NCI-H2196 treated with DMSO at 0.1 percent for 48 hours (cell line): ENCODE results near the gene OR51E2.
A peak's percentile ranks its signal among the peaks of the same experiment; 100 is the strongest.

ENCODE experiments used
- DNase-seq: peaks from one replicate; lab custom pipeline; 2025; ENCODE audit not compliant: unreplicated experiment; lab: John Stamatoyannopoulos, UW

Gene OR51E2

DNA sequence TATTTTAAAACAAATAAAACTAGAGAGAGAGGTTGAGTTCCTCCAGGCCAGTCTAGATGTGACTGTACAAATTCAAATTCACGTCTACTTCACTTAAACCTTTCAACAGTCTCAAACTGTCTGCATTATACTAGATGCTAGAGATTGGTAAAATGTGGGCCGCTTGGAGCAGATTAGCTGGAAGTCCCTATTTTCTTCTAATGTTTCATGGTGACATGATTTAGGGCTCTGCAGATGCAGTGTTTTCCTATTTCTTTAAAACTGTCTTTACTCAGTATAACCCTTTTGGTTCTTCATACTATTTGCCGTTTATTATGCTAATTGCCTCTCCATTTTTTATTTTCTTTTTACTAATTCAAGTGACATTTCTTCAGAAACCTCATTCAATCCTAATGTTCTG is 33.5 kb downstream of the OR51E2 start:
- DNase-seq = no peak

DNA sequence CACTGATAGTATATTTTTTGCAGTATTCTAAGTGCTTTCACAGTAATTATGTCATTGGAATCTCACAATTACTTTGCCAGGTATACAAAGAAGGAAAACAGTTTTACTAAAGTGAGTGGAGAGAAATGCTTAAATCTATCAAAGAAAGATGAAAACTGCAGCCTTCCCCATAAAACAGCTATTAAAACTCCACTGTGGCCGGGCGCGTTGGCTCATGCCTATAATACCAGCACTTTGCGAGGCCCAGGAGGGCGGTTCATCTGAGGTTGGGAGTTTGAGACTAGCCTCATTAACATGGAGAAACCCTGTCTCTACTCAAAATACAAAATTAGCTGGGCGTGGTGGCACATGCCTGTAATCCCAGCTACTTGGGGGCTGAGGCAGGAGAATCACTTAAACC is 34.8 kb downstream of the OR51E2 start:
- no peak for DNase-seq

DNA sequence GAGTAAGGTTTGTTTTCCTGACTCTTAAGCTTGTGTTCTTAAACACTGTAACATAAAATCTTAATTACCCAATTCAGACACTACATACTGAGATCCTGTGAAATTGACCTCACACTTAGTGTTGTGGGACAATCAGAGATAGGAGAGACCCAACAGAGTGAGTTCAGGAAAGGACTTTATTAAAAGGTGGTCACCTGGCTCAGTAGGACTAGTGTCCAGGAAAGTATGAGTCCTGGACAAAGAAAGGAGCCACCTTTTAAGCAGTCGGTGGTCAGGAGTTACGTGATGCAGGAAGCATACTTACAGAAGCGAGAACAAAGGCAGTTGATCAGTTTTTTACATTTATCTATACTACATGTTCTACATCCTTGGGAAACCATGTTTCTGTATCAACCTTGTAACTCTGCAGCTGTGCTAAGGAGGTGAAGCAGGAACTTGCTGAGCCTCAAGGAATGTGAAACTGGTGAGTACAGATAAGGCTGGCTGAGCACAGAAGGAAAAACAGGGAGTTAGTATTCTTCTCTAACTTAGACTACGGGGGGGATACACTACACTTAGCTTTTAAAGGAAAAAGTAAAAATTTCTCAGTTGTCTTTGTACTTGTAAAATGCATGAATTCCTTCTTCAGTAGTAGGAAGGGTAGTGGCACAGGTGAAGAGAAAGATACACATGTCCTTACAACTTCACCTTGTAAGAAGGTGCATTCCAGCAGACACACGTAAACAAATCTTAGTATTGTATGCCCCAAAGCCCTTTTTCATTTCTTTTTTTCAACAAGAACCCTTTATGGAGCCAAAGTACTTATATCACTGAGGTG is 38.8 kb downstream of the OR51E2 start:
- no peak for DNase-seq

DNA sequence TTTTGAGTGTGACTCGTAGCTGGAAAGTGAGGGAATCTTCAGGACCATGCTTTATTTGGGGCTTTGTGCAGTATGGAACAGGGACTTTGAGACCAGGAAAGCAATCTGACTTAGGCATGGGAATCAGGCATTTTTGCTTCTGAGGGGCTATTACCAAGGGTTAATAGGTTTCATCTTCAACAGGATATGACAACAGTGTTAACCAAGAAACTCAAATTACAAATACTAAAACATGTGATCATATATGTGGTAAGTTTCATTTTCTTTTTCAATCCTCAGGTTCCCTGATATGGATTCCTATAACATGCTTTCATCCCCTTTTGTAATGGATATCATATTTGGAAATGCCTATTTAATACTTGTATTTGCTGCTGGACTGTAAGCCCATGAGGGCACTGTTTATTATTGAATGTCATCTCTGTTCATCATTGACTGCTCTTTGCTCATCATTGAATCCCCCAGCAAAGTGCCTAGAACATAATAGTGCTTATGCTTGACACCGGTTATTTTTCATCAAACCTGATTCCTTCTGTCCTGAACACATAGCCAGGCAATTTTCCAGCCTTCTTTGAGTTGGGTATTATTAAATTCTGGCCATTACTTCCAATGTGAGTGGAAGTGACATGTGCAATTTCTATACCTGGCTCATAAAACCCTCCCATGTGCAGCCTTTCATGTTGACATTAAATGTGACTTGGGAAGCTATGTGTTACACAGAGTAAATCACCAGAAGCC is 42.9 kb downstream of the OR51E2 start:
- no peak for DNase-seq

DNA sequence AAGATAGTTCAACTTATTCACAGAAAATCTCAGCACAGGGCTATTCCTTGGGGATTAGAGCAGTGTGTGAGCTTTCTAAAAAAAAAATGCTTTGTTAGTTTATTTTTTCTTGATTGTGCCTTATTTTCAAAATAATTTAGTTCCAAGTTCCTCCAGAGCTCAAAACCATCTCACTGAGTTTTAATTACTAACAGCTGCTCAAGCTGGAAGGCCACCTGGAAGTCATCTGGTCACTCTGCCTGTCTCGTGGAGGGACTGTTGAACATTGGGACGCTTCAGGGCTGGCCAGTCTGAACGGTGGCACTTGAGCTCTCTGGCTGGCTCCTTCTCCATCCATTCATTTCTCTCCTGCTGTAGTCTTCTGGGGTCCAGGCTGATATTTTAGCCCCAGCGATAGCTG is 49.9 kb downstream of the OR51E2 start:
- DNase-seq = no peak

DNA sequence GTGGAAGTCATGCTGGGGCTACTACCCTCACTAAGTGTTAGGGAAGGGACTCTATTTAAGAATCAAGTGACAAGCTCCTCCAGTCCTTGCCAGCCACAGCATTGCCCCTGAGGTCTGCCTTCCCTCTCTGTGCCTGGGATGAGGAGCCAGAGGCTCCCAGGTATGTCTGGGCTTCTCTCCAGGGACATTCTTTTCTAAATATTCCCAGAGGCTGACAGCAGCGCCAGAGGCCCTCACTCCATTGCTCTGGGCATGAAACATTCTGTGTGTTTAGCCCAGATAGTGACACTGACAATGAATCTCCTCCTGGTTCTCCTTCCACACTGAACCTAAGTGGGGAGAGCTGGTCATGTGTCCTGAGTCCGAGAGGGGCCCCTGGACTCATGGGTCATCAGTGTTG is 51.7 kb downstream of the OR51E2 start:
- DNase-seq = no peak

DNA sequence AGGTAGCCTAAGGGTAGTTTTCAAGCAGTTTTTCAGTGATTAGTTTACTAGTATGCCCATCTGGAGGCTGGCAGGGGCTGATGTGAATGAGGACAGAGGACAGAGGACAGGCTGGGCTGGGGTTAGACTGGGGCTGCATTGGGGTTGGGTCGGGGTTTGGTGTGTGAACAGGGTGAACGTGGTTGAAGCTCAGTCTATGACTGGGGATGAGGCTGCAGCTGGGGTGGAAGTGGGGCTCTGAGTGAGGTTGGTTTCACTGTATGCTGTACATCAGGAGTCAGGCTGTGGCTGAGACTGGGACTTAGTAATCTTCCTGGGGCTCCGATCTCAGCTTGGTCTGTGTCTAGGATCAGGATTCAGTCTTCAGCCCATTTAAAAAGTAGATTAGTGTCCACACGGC is 53.4 kb downstream of the OR51E2 start:
- DNase-seq = no peak

DNA sequence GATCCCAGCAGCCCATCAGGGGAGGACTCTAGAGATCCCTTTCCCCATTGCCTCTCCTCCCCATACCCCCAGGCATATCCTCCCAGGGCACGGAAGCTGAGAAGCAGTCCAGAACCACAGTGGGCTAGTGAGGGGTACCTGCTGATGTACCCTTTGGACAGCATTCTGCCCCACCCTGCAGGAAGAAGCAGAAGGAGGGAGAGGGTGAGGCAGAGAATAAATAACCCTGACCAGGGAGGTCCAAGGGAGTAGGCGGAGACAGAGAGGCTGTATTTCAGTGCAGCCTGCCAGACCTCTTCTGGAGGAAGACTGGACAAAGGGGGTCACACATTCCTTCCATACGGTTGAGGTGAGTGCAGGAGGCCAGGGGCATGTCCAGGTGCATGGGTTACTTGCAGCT is 54.0 kb downstream of the OR51E2 start, which contains the start of gene OR51E1:
TSS of gene OR51E1 (plus strand) at position 301 of the 400 bp plus-strand sequence. CDS start 8,545 bp downstream, outside the sequence.
- DNase-seq = no peak

DNA sequence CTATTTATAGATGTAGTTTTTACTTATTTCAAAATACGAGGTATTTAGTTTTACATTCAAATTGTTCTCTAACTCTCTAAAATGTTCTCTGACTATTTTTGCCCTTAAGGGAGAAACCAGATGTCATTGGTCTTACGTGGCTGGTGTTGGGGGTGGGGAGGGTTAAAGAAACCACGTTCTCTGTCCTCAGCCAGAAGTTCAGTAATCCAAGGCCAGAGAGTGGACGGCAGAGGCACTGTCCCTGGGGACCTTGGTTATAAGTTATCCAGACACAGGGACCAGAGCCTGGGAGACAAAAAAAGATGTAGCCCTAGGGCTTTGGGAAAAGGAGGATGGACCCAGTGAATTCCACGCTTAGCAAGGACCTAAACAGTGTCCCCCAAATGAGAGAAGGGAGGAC is 54.6 kb downstream of the OR51E2 start:
- DNase-seq = no peak

DNA sequence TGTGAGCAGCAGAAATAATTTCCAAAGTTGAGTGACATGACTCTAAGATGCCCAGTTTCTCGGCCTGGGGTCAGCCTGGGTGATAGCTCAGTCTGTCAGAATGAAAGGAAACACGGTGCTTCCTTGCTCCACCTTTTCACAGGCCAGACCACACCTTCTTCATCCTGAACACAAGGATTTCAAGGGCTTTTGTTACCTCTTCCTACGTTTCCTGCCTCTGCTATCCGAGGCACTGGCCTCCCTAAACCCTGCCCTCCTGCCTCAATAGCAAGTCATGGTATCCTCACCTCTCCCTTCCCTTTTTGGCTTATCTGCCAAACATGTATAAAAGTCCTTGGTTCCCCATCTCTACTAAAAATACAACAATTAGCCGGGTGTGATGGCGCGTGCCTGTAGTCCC is 55.6 kb downstream of the OR51E2 start:
- no peak for DNase-seq

DNA sequence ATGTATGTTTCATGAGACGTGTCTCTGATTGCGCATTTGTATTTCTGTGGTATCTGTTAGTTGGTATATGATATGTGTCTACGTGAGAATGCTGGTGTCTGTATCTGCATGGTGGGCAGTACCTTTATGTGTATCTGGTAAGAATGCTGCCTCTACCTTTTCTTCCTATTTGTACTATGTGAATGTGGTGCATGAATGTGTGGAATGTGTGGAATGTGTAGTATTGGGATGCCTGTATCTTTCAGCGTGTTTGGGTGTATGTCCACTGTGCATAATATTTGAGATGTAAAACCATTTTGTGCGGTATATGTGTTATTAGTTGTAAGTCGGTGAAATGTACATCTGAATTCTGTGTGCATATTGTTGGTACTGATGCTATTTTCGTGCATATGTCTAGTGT is 56.2 kb downstream of the OR51E2 start:
- DNase-seq = no peak

DNA sequence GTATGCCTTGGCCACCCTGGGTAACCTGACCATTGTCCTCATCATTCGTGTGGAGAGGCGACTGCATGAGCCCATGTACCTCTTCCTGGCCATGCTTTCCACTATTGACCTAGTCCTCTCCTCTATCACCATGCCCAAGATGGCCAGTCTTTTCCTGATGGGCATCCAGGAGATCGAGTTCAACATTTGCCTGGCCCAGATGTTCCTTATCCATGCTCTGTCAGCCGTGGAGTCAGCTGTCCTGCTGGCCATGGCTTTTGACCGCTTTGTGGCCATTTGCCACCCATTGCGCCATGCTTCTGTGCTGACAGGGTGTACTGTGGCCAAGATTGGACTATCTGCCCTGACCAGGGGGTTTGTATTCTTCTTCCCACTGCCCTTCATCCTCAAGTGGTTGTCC is 57.7 kb downstream of the OR51E2 start:
- no peak for DNase-seq

DNA sequence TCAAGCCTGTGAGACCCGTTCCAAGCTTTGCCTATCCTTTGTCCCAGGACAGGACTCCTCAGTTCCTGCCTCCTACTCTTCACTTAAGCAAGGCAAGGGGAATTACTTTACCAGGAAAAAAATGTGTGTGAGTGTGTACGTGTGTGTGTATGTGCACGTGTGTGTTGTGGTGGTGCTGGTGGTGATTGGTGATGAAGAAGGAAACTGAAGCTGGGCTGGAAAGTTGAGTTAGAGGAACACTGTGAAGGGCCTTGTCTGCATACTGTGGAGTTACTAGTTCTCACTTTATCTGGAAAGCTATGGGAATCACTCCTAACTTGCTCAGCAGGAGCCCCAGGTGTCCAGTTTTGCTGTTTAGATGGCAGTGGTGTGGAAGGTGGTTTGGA is 60.0 kb downstream of the OR51E2 start:
- no peak for DNase-seq

DNA sequence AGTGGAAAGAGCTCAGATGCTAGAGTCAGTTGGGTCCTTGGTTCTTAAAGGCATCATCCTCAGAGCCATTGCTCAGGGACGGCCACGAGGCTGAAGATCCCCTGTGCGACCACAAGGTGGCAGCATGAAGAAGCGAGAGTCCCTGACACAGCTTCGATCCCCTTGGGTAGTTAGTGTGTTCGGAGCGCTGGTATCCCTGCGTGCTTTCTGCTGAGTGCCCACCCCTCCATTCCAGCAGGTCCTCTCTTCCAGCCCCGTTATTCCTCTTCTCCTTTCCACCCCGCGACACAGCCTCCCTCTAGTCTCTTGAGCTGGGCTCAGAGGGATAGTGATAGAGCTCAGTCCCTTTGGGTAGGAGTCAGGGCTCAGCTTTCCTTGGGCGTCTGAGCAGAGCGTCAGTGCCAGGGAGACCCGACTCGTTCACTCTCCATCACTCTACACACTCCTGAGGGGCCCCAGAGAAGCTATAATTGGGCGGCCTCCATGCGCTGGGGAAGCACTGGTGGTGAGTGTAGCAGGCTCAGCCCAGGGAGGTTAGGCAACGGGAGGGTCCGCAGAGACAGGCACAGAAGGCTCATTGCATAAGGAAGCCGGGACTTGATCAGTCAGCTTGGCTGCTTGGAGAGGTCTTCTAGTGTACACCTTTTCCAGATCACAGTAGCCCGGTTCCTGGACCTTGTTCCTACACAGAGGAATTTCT is 60.5 kb downstream of the OR51E2 start, which contains the start of gene OR51D1:
TSS of gene OR51D1 (plus strand) at position 516 of the 700 bp plus-strand sequence. CDS start 2,314 bp downstream, outside the sequence.
- DNase-seq = peak; percentile 59

DNA sequence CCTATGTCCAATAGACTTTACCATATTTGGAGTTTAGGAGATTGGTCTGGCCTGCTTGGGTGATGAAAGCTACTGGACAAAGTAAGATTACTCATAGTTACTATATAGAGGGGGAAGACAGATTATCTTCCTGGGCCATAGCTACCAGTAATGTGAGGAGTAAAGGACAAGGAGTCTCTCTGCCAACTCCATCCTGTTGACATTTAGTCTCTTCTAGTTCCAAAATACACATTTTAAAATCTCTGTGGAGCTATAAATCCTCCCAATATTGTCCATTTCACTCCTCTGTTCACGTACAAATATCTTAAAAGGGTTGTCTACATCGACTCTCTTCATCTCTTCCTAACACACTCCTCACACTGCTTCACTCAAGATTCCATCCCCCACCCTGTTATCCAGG is 61.5 kb downstream of the OR51E2 start:
- DNase-seq = no peak
